ENCODE results near the gene CBFA2T2. TPM values are rescaled to one million over a fixed set of nuclear protein-coding genes. Genes with fewer than 3 reads are reported as not detected.

The CBFA2T2 gene
- total and polyA plus RNA-seq, 10 of the 15 experiments (the other 5 are each of a cell fraction or from before 2014, with no cell fraction given) = 0.61 to 8.6 (median 5.5) TPM

GRCh38 chr20:33443512-33444239 is 46.2 kb upstream of the CBFA2T2 start, which contains the start of gene SNTA1 (continued):
- TF ChIP-seq NKRF (conservative IDR thresholded peaks at IDR 0.05) (no peak; the same call in 1 of the 2 replicates), MXI1 (IDR thresholded peaks at IDR 0.05; ENCODE audit: low read depth, low read length) (no peak), FOXM1 (IDR thresholded peaks at IDR 0.05; ENCODE audit: low read depth, low read length) (no peak)

GRCh38 chr20:33444797-33445560 is 44.9 kb upstream of the CBFA2T2 start:
- H4K20me1 ChIP-seq (ENCODE audit: control insufficient read depth, insufficient read depth) = no peaks in the 10 kb centered on the region
- ATAC-seq (peak; percentile 19; the same call in 2 of the 3 replicates), FAIRE-seq (no peak), DNase-seq (ENCODE audit: low read depth, low spot score) (no peak)
- ChIA-PET SMC1A (ENCODE audit: uncharacterized antibody, unreplicated experiment) (interaction anchor here (0.6 to 1.2 kb wide), 2 partner anchors 43 to 49 kb away, joined by 4 read pairs; partner anchors contain the start of gene CDK5RAP1), POLR2A (interaction anchor here (0.6 to 0.7 kb wide), 2 partner anchors 235 to 1168 kb away, joined by 3 to 5 read pairs; no protein-coding TSS in a partner anchor), CTCF (interaction anchor here (0.6 to 1.6 kb wide), 8 partner anchors 12 to 240 kb away, joined by 3 to 7 read pairs (median 4); partner anchors contain the start of gene ACTL10), RAD21 (ENCODE audit: unreplicated experiment) (interaction anchor here (0.6 to 1.3 kb wide), 3 partner anchors 27 to 287 kb away, joined by 3 to 4 read pairs (median 4); no protein-coding TSS in a partner anchor)
- no peak overlapping the region for H3K9ac ChIP-seq (ENCODE audit: control insufficient read depth, insufficient read depth, low read length)
- 50% methylated on average over 4 of the region's 4 CpGs for WGBS (ENCODE audit: insufficient coverage, insufficient replicate concordance, low lambda C conversion rate, missing lambda C conversion rate)
- BruUV-seq (replicated peaks) = no TSS peak
- TF ChIP-seq BMI1 (IDR thresholded peaks at IDR 0.05; ENCODE audit: borderline replicate concordance) (no peak), RAD21 (IDR thresholded peaks at IDR 0.05; ENCODE audit: insufficient read depth, low read depth, low read length) (peak; percentile 31), CTCF (IDR thresholded peaks at IDR 0.05 in 2 of 3, conservative IDR thresholded peaks at IDR 0.05 in 1 of 3; ENCODE audit: control insufficient read depth in 2 of 3, extremely low read depth in 1 of 3, insufficient read depth in 1 of 3, low read depth in 3 of 3, low read length in 3 of 3) (peak; percentile 23 to 38 (median 30); a peak in 5 of 6 replicates)
- H3K27ac ChIP-seq (ENCODE audit: control insufficient read depth, insufficient read depth) = no peak overlapping the region
- H3K4me2 ChIP-seq (ENCODE audit: control insufficient read depth, insufficient read depth) = peak overlapping the region; percentile 98; the same call in 1 of the 2 replicates
- no peaks in the 10 kb centered on the region; a peak in 1 of 4 replicates for H3K27me3 ChIP-seq (replicated peaks in 1 of 2; ENCODE audit: control insufficient read depth in 2 of 2, insufficient read depth in 2 of 2, low read length in 1 of 2)
- no peaks in the 10 kb centered on the region for H3K36me3 ChIP-seq (ENCODE audit: control insufficient read depth in 2 of 2, insufficient read depth in 2 of 2, low read length in 1 of 2)
- in situ Hi-C loops (cut with MboI) = no loop called here
- peaks cover 19% of the 10 kb centered on the region for H3K4me1 ChIP-seq (ENCODE audit: control insufficient read depth, insufficient read depth, low read length)
- H3K9me3 ChIP-seq (replicated peaks; ENCODE audit: control insufficient read depth, insufficient read depth, low read length) = no peaks in the 10 kb centered on the region; the same call in 2 of the 3 replicates
- no peak overlapping the region for H2AFZ ChIP-seq (ENCODE audit: control insufficient read depth, low read depth, low read length)
- H3K4me3 ChIP-seq = peak overlapping the region; percentile 77; the same call in 1 of the 2 replicates
- intact Hi-C loops (cut with micrococcal nuclease; ENCODE audit: unreplicated experiment) = no loop called here
- H3K79me2 ChIP-seq (ENCODE audit: control insufficient read depth, insufficient read depth, low read length) = no peaks in the 10 kb centered on the region
